ENCODE data around the gene AXIN1. TPM values are rescaled to one million over a fixed set of nuclear protein-coding genes. Genes with fewer than 3 reads are reported as not detected.
"Not testable (repeated sequence)": the region's sequence is repeated elsewhere in the genome, so short reads cannot be mapped to it uniquely, and the experiment has no call there.

AXIN1 gene
- total RNA-seq, 2 donors from 2014 or later = 32.8 to 38.4 TPM

- DNase-seq = no peak
- no peak for ATAC-seq
- intact Hi-C loops (cut with DNase I, micrococcal nuclease) = no loop called here
These were observed 7.6 kb upstream of the AXIN1 start for GRCh38 chr16:359871-360697.

- no peak for ATAC-seq
- no peak for DNase-seq
- intact Hi-C loops (cut with DNase I, micrococcal nuclease) = no loop called here
These were observed 6.7 kb upstream of the AXIN1 start for GRCh38 chr16:359067-359763.

DNA sequence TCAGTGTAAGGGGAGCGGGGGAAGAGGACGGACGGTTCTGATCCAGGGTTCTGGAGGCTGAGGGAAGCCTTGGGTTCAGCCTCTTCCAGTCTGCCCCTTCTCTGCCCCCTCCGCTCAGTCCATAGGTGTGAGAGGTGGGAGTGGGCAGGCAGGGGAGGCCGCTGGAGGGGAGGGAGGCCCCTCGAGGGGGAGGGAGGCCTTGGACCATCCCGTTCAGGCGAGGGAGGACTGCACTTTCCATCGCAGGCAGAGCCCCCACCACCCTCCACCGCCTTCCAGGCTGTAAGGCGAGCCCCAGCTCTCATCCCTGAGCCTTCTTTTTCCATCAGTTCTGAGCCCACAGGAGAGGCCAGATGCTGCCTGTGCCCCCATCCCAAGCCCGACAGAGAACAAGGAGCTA, 4.2 kb upstream of the AXIN1 start:
- DNase-seq = no peak
- intact Hi-C loops (cut with DNase I, micrococcal nuclease) = no loop called here
- ATAC-seq = no peak

- DNase-seq = no peak
- intact Hi-C loops (cut with DNase I, micrococcal nuclease) = no loop called here
- no peak for ATAC-seq
These were observed 2.5 kb upstream of the AXIN1 start for GRCh38 chr16:354971-355461.

DNA sequence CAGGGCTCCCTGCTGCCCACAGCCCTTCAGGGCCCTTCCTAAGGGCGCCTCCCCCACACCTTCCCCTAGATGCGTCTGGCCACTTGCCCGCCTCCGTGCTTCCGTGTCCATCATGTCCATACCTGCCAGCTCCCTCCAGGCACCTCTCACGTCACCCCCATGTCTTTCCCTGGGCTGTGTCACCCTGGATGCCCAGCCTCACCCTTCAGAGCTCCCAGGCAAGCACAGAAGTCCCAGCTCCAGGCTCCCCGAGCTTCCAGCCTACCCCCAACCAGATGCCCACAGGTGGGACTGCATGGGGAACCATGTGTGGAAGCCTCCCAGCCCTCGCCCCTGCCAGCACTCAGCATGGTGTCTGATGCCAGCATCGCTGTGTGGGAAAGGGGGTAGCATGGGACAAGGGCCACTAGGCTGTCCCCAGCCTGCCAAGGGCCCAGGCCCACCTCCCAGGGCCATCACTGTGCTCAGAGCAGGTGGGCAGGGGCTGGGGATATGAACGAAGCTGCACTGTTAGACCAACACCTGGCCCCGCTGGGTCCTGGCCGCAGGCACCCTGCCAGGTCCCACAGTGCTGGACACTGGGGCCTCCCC, 1.9 kb upstream of the AXIN1 start:
- no peak for DNase-seq
- ATAC-seq = no peak
- intact Hi-C loops (cut with DNase I, micrococcal nuclease) = no loop called here

DNA sequence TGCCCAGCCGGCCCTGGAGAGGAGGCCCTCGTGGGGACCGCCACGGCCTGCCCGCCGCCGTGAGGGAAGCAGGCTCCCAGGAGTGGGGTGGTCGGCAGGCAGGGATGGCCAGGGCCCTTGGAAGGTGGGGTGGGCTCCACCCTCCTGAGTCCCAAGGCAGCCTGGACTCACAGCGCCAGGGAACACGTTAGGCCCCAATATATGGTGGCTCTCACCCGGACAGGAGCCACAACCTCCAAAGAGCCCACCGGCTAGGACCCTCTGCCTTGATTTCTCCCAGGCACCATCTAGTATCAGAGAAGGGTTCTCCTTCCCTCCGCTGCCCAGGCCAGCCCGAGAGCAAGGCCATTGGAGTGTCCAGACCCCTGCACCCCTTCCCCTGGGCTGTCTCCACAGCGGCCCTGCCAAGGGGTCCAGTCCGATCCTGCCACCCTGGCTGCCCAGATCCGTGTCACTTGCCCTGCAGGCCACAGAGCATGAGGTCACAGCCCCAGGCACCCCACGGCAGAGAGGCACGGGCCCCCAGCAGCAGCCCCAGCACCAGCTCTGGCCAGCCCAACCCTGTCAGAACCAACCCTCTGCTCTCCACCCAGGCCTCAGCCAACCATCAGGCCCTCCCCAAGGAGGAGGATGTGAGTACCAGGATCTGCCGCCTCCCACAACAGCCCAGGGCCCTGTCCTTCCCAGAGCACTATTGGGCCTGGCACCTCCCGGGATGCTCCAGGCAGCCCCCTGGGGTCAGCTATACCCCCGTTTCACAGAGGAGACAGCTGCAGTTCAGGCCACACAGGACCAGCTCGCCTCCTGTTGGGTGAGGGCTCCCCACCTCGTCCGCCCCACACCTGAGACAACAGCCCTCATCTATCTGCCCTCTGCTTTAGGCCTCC, 1.1 kb upstream of the AXIN1 start:
- ATAC-seq (no peak), DNase-seq (peak in 1 of 2 donors; percentile 46)
- intact Hi-C loops (cut with DNase I, micrococcal nuclease) = no loop called here

DNA sequence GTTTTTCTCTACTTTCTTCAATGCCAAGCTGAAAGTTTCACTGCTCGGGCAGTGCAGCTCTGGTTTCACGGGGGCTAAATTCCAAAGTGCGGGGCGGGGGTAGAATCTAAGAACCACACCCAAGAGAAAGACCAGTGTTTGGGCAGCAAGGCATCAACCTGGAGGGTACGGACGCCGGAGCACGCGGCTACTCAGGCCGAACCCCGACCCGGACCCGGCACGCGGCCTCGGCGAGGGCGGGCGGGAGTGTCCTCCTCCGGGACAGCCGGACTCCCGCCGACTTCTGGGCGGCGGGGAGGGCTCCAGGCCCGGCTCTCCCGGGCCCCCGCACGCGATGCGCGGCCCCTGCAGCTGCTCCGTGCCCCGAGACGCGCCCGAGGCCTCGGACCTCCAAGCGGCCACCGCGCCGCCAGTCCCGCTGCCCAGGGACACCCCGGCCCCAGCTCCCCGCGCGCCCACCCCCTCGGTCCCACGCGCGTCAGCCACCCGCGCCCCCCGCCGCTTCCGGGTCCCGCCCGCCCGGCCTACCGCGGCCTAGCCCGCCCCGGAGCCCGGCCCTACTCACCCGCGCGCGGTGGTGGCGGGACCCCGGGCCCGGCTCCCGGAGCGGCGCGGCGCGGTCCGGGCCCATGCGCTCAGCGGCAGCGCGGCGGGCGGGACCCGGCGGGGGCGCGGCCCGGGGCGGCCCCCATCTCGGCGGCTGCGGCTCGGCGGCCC, 561 bp downstream of the AXIN1 start:
- ATAC-seq (peak; percentile 2), DNase-seq (peak in 1 of 2 donors; percentile 64)
- intact Hi-C loops (cut with DNase I, micrococcal nuclease) = no loop called here

GRCh38 chr16:350203-350602, 2.3 kb downstream of the AXIN1 start:
- ATAC-seq = peak; percentile 16
- no peak for DNase-seq
- intact Hi-C loops (cut with DNase I, micrococcal nuclease) = no loop called here

DNA sequence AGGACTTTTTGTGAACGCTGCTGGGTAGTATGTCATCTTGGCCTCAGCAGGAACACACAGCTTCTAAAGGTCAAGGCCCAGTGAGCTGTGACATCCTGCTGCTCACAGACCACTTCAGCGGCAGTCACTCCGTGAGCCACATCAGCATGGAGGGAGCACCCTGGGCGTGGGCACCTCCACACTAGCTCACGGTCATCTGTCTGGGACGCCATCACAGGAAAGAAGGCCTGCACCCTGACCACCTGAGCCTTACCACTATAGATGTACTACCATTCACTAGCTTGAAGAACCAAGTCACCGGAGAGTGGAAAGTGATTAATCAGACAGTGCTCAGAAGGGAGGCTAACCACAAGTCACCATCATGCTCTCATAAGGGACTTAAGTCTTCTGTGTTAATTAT, 3.3 kb downstream of the AXIN1 start:
- DNase-seq = no peak
- ATAC-seq = no peak
- intact Hi-C loops (cut with DNase I, micrococcal nuclease) = no loop called here

GRCh38 chr16:348495-348894, 4.0 kb downstream of the AXIN1 start:
- ATAC-seq; DNase-seq; intact Hi-C loops (cut with DNase I, micrococcal nuclease): not testable (repeated sequence)

GRCh38 chr16:347203-347602, 5.3 kb downstream of the AXIN1 start:
- intact Hi-C loops (cut with DNase I, micrococcal nuclease) = no loop called here
- ATAC-seq (no peak), DNase-seq (no peak)

DNA sequence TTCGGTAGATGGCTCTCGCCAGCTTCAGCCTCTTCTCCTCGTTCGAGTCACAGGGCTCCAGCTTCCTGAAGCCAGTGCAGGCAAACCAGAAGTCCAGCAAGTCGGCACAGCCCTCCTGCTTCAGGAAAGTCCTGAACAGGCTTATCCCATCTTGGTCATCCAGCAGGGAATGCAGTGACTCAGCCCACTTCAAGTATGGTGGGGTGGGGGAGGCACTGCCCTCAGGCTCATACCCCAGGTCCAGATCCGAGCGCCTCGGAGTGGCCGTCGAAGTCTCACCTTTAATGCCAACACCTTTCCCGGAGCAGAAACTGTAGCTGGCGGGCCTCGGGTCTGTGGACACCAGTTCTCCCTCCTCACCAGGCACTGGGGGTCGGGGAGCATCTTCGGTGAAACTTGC, 5.9 kb downstream of the AXIN1 start:
- ATAC-seq = no peak

GRCh38 chr16:345772-346171, 6.8 kb downstream of the AXIN1 start:
- ATAC-seq (no peak), DNase-seq (no peak)
- intact Hi-C loops (cut with DNase I, micrococcal nuclease) = no loop called here

More for the DNA sequence above, 5.9 kb downstream of the AXIN1 start:
- intact Hi-C loops (cut with DNase I, micrococcal nuclease) = no loop called here
- DNase-seq = no peak

- no peak for ATAC-seq
- intact Hi-C loops (cut with DNase I, micrococcal nuclease) = no loop called here
- no peak for DNase-seq
These were observed 9.9 kb downstream of the AXIN1 start for GRCh38 chr16:342455-343213.

DNA sequence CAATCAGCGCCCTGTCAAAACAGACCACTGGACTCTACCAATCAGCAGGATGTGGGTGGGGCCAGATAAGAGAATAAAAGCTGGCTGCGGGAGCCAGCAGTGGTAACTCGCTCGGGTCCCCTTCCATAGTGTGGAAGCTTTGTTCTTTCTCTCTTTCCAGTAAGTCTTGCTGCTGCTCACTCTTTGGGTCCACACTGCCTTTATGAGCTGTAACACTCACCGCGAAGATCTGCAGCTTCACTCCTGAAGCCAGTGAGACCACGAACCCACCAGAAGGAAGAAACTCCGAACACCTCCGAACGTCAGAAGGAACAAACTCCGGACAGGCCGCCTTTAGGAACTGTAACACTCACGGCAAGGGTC, 10.6 kb downstream of the AXIN1 start:
- DNase-seq; ATAC-seq; intact Hi-C loops (cut with DNase I, micrococcal nuclease): not testable (repeated sequence)

- ATAC-seq; DNase-seq; intact Hi-C loops (cut with DNase I, micrococcal nuclease): not testable (repeated sequence)
These were observed 11.2 kb downstream of the AXIN1 start for GRCh38 chr16:341095-341973.

Measured in left colon (tissue), 2 donors.